22Rv1 (cell line): ENCODE results near the gene SBNO2.

Source experiments
- H3K27ac ChIP-seq: fragments of 450-650 bp; 2 replicates; pipeline ENCODE4 v1.5.1; 2017
- ZFX ChIP-seq: fragments of 450-650 bp; IDR thresholded peaks from 2 replicates; pipeline ENCODE4 v1.6.1; 2017; ENCODE audit warnings: antibody characterized with exemption, borderline replicate concordance
- TF ChIP-seq, protein P1 (sequence below): fragments of 450-650 bp; IDR thresholded peaks from 2 replicates; pipeline ENCODE4 v1.5.1; 2017; ENCODE audit warnings: mild to moderate bottlenecking

Gene SBNO2

GRCh38 chr19:1126984-1127760, 46.9 kb downstream of the SBNO2 start:
- TF ChIP-seq ZFX, result no peak
- TF ChIP-seq, protein P1, sequence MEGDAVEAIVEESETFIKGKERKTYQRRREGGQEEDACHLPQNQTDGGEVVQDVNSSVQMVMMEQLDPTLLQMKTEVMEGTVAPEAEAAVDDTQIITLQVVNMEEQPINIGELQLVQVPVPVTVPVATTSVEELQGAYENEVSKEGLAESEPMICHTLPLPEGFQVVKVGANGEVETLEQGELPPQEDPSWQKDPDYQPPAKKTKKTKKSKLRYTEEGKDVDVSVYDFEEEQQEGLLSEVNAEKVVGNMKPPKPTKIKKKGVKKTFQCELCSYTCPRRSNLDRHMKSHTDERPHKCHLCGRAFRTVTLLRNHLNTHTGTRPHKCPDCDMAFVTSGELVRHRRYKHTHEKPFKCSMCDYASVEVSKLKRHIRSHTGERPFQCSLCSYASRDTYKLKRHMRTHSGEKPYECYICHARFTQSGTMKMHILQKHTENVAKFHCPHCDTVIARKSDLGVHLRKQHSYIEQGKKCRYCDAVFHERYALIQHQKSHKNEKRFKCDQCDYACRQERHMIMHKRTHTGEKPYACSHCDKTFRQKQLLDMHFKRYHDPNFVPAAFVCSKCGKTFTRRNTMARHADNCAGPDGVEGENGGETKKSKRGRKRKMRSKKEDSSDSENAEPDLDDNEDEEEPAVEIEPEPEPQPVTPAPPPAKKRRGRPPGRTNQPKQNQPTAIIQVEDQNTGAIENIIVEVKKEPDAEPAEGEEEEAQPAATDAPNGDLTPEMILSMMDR, result no peak
- H3K27ac ChIP-seq, result no peak overlapping the region

DNA sequence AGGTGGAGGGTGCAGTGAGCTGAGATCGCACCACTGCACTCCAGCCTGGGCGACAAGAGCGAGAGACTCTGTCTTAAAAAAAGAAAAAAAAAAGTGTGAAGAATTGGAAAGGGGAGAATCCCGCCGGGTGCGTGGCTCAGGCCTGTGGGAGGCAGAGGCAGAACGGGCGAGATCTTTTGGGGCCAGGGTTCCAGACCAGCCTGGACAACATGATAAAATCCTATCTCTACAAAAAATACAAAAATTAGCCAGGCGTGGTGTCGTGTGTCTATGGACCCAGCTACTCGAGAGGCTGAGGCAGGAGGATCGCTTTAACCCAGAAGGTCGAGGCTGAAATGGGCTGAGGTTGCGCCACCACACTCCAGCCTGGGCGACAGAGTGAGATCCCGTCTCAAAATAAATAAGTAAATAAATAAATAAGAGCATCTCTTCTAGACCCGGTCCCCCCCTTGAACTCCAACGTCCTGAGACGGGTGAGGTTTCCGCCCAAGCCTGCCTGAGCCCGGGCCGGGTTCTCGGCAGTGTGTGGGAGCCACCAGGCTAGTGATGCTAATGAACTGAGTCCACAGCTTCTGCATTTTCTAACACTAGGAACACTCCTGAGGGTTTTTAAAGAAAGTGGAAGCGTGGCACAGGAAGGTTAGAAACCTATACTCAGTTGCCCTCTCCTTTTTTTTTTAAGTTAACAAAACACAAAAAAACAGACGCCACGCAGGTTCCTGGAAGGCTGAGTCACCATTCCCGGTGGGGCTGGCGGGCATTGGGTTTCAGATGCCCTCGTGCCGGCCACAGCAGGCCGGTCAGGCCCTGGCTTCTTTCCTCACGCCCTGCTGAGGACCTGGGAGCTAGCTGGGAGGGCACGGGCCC, 48.2 kb downstream of the SBNO2 start:
- no peak for TF ChIP-seq ZFX
- TF ChIP-seq, protein P1, result no peak
- H3K27ac ChIP-seq, result no peak overlapping the region

- peak overlapping the region; percentile 12; the same call in 1 of the 2 replicates for H3K27ac ChIP-seq
- no peak for TF ChIP-seq ZFX
- TF ChIP-seq, protein P1, result no peak
Observed at GRCh38 chr19:1123885-1124677, 50.0 kb downstream of the SBNO2 start.

GRCh38 chr19:1123381-1123780, 50.7 kb downstream of the SBNO2 start:
- TF ChIP-seq, protein P1, result no peak
- TF ChIP-seq ZFX, result no peak
- peak overlapping the region; percentile 12; the same call in 1 of the 2 replicates for H3K27ac ChIP-seq

GRCh38 chr19:1122972-1123363, 51.1 kb downstream of the SBNO2 start:
- TF ChIP-seq, protein P1, result no peak
- no peak for TF ChIP-seq ZFX
- H3K27ac ChIP-seq, result peak overlapping the region; percentile 12; the same call in 1 of the 2 replicates

GRCh38 chr19:1122021-1122971, 51.8 kb downstream of the SBNO2 start:
- no peak overlapping the region for H3K27ac ChIP-seq
- TF ChIP-seq, protein P1, result no peak
- TF ChIP-seq ZFX, result no peak
